K562 (cell line): Measurements from ENCODE around the gene CRYAB. TPM values are rescaled to one million over a fixed set of nuclear protein-coding genes. Genes with fewer than 3 reads are reported as not detected.
A peak's percentile ranks its signal among the peaks of the same experiment; 100 is the strongest.

Experiments used
- CBX3 ChIP-seq, 2 experiments: IDR thresholded peaks; 1 replicate in 1 of 2; 2 replicates in 1 of 2; pipeline ENCODE4 v1.6.1; 2012; ENCODE audit warnings: inconsistent platforms in 2 of 2, low read length in 2 of 2, borderline replicate concordance in 1 of 2, control low read depth in 1 of 2
- CCNT2 ChIP-seq: IDR thresholded peaks from 2 replicates; pipeline ENCODE4 v1.6.1; 2011; ENCODE audit warnings: borderline replicate concordance, low read depth, mild to moderate bottlenecking, moderate library complexity, mixed read lengths, low read length; ENCODE audit not compliant: insufficient read length; ENCODE audit errors: extremely low read depth
- CREB1 ChIP-seq, 2 experiments: sonication (generic) in 1 of 2; formaldehyde crosslinking in 1 of 2; IDR thresholded peaks; 2 replicates each; pipeline versions ENCODE4 v1.6.1 to v1.8.0; 2012 to 2022; ENCODE audit warnings: inconsistent platforms in 1 of 2, mild to moderate bottlenecking in 1 of 2, missing genetic modification reagents in 1 of 2, moderate library complexity in 1 of 2
- DPF2 ChIP-seq: fragments of 450-650 bp; IDR thresholded peaks from 2 replicates; pipeline ENCODE4 v1.6.1; 2016
- FOXJ3 ChIP-seq: sonication (generic); formaldehyde crosslinking; IDR thresholded peaks from 2 replicates; pipeline ENCODE4 v1.4.0; 2020; ENCODE audit warnings: mild to moderate bottlenecking, missing genetic modification reagents
- FOXK2 ChIP-seq, 2 experiments: fragments of 450-650 bp; IDR thresholded peaks in 1 of 2; conservative IDR thresholded peaks in 1 of 2; 2 replicates each; pipeline ENCODE4 v1.6.1; 2016; ENCODE audit warnings: low read depth in 2 of 2, mild to moderate bottlenecking in 1 of 2
- JUND ChIP-seq, 2 experiments: IDR thresholded peaks; 2 replicates in 1 of 2; 3 replicates in 1 of 2; pipeline ENCODE4 v1.6.1; 2011; ENCODE audit warnings: borderline replicate concordance in 2 of 2, low read depth in 2 of 2, low read length in 2 of 2, improper control_type of control experiment in 1 of 2, missing biosample characterization in 1 of 2, missing genetic modification characterization in 1 of 2, missing genetic modification reagents in 1 of 2
- KDM1A ChIP-seq, 2 experiments: fragments of 450-650 bp; IDR thresholded peaks; 2 replicates each; pipeline ENCODE4 v1.6.1; 2016; ENCODE audit warnings: mild to moderate bottlenecking in 2 of 2
- LEF1 ChIP-seq: fragments of 450-650 bp; IDR thresholded peaks from 2 replicates; pipeline ENCODE4 v1.6.1; 2016; ENCODE audit warnings: mild to moderate bottlenecking
- PCBP2 ChIP-seq: fragments of 200-400 bp; formaldehyde crosslinking; IDR thresholded peaks from 2 replicates; pipeline ENCODE4 v1.6.1; 2018; ENCODE audit warnings: low read length, low read depth, mild to moderate bottlenecking, moderate library complexity; ENCODE audit not compliant: poor library complexity, severe bottlenecking
- RAD51 ChIP-seq: fragments of 450-650 bp; IDR thresholded peaks from 2 replicates; pipeline ENCODE4 v1.7.1; 2016; ENCODE audit warnings: low read depth, mild to moderate bottlenecking, borderline replicate concordance
- SNRNP70 ChIP-seq: fragments of 200-400 bp; formaldehyde crosslinking; optimal IDR thresholded peaks from 2 replicates; pipeline ENCODE3; 2017; ENCODE audit warnings: low read depth, low read length
- SPI1 ChIP-seq: IDR thresholded peaks from 2 replicates; pipeline ENCODE4 v1.6.1; 2011; ENCODE audit warnings: low read depth, low read length, control low read depth, borderline replicate concordance
- TBP ChIP-seq: optimal IDR thresholded peaks from 2 replicates; pipeline ENCODE3; 2011; ENCODE audit warnings: low read depth, low read length, improper control_type of control experiment
- WHSC1 ChIP-seq: IDR thresholded peaks from one replicate; pipeline ENCODE4 v1.6.1; 2012; ENCODE audit warnings: low read length, control low read depth, inconsistent platforms
- ZNF584 ChIP-seq: fragments of 200-800 bp; sonication (Bioruptor generic); IDR thresholded peaks from 2 replicates; pipeline ENCODE4 v1.6.1; 2016; ENCODE audit warnings: low read depth, mild to moderate bottlenecking, missing genetic modification characterization, missing compliant biosample characterization
- ZNF707 ChIP-seq: fragments of 250-450 bp; sonication (Bioruptor Pico); conservative IDR thresholded peaks from 2 replicates; pipeline ENCODE4 v1.8.0; 2022; ENCODE audit warnings: inconsistent platforms, mild to moderate bottlenecking, moderate library complexity
- polyA plus RNA-seq, 8 experiments: library from polyadenylated mRNA; depleted of rRNA in 4 of 8; stranded (reverse) in 5 of 8; unstranded in 3 of 8; fragments of >200 nt; fragmentation: Nextera tagmentation in 2 of 8; fragmentation: Illumina TruSeq in 1 of 8; extraction: Ambion mirVana in 2 of 8; extraction: Trizol in 1 of 8; gene quantifications; 2 replicates each; pipeline versions ENCODE4 v1.2.1 to v1.2.3, GENCODE V29; 2011 to 2014; ENCODE audit warnings: inconsistent platforms in 1 of 8, missing spikeins in 1 of 8
- total RNA-seq, 7 experiments: library from RNA; depleted of rRNA in 6 of 7; stranded (reverse); fragments of >200 nt in 6 of 7; fragmentation: Illumina TruSeq in 2 of 7; extraction: Trizol in 2 of 7; gene quantifications; 2 replicates each; pipeline versions ENCODE4 v1.2.1 to v1.2.3, GENCODE V29; 2011 to 2021; ENCODE audit warnings: low replicate concordance in 1 of 7
- TF ChIP-seq, protein P1 (sequence below): fragments of 250-450 bp; sonication (Bioruptor Pico); IDR thresholded peaks from 2 replicates; pipeline ENCODE4 v1.8.0; 2021; ENCODE audit warnings: moderate library complexity, mild to moderate bottlenecking, inconsistent platforms
- TF ChIP-seq, protein P2 (sequence below): fragments of 450-650 bp; formaldehyde crosslinking; IDR thresholded peaks from 2 replicates; pipeline ENCODE4 v1.4.0; 2022; ENCODE audit warnings: missing genetic modification characterization

Gene CRYAB
- total and polyA plus RNA-seq, 9 of the 15 experiments (the other 6 are each of a cell fraction or from before 2014, with no cell fraction given): 0.83 to 7.5 (median 3.6) TPM

DNA sequence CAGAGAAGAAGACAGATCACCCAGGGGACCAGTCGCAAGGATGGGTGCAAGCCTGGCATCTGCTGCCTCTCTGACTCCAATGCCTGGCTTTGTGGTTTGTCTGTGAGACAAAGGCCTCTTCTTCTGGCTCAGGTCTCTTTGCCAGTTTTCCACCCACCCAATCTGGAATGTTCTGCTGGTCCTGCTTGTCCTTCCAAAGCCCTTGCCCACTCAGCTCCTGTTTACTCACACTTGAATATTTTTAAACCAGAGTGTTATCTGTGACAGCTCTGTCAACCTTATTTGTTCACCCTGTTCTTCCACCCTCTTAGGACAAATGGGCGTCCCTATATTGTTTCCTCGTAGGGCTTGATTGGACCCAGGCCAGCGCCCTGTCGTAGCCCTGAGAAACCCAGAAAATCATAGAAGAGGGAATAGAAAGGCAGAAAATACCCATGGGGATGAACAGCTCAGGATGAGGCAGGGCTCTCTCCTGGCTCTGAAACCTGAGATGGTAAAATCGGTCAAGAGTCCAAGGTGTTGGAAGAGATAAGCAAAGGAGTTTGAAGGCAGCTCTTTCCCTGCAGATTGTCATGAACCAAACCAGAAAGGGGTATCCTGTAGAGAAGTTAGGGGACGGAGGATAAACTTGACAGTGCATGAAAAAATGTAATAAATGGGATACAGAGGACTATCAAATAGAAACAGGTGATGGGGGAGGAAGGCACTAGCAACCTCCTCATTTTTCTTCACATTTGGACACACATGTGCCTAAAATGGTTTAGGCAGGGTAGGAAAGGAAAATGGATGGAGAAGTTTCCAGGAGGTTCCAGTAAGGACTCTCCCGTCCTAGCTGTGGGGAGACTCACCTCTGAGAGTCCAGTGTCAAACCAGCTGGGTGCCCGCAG, 651 bp downstream of the CRYAB start (continued):
- TF ChIP-seq JUND (IDR thresholded peaks at IDR 0.05; ENCODE audit: borderline replicate concordance, low read depth, low read length) (no peak), JUND (tag; IDR thresholded peaks at IDR 0.05; ENCODE audit: borderline replicate concordance, low read depth, low read length) (0 out of 3 replicates have a peak, but pooled peaks have one; percentile 19), DPF2 (peak; percentile 92), CBX3 (IDR thresholded peaks at IDR 0.05; ENCODE audit: borderline replicate concordance in 1 of 2, low read length in 2 of 2) (peak in 1 of 2 experiments; percentile 69; a peak in 2 of 3 replicates), LEF1 (peak; percentile 63; the same call in 1 of the 2 replicates), FOXK2 (conservative IDR thresholded peaks at IDR 0.05 in 1 of 2, IDR thresholded peaks at IDR 0.05 in 1 of 2; ENCODE audit: low read depth in 2 of 2) (no peak), CCNT2 (no peak), FOXJ3 (no peak), RAD51 (no peak), SPI1 (no peak), SNRNP70 (no peak), CREB1 (IDR thresholded peaks at IDR 0.05) (no peak), CREB1 (CRISPR knock-in tag; IDR thresholded peaks at IDR 0.05) (0 out of 2 replicates have a peak, but pooled peaks have one; percentile 22), TBP (peak; percentile 22), ZNF584 (CRISPR knock-in tag) (no peak), PCBP2 (no peak), WHSC1 (no peak), ZNF707 (no peak), KDM1A (IDR thresholded peaks at IDR 0.05) (peak; percentile 73 to 78; a peak in 3 of 4 replicates)
- TF ChIP-seq, protein P1, sequence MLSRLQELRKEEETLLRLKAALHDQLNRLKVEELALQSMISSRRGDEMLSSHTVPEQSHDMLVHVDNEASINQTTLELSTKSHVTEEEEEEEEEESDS: no peak
- TF ChIP-seq, protein P2, sequence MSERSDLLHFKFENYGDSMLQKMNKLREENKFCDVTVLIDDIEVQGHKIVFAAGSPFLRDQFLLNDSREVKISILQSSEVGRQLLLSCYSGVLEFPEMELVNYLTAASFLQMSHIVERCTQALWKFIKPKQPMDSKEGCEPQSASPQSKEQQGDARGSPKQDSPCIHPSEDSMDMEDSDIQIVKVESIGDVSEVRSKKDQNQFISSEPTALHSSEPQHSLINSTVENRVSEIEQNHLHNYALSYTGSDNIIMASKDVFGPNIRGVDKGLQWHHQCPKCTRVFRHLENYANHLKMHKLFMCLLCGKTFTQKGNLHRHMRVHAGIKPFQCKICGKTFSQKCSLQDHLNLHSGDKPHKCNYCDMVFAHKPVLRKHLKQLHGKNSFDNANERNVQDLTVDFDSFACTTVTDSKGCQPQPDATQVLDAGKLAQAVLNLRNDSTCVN: no peak
